Nephron progenitor cell (in vitro differentiated cells): ENCODE data around the gene KIAA1328.

Experiments used
- DNase-seq: peaks from one replicate; pipeline ENCODE4 v3.0.0; 2021
- H3K27ac Mint-ChIP-seq: 2 replicates; pipeline ENCODE4 v1.8.0; 2021; ENCODE audit warnings: mild to moderate bottlenecking, moderate library complexity, mixed read lengths
- H3K27me3 Mint-ChIP-seq: 2 replicates; pipeline ENCODE4 v1.8.0; 2021; ENCODE audit warnings: mild to moderate bottlenecking, low read depth, mixed read lengths; ENCODE audit not compliant: poor library complexity
- H3K36me3 Mint-ChIP-seq: 2 replicates; pipeline ENCODE4 v1.8.0; 2021; ENCODE audit warnings: low read depth, mixed read lengths
- H3K4me1 Mint-ChIP-seq: 2 replicates; pipeline ENCODE4 v1.8.0; 2021; ENCODE audit warnings: mixed read lengths
- H3K4me3 Mint-ChIP-seq: 2 replicates; pipeline ENCODE4 v1.8.0; 2021; ENCODE audit warnings: mild to moderate bottlenecking, moderate library complexity, mixed read lengths
- H3K9me3 Mint-ChIP-seq: 2 replicates; pipeline ENCODE4 v1.8.0; 2021; ENCODE audit warnings: mild to moderate bottlenecking, moderate library complexity, mixed read lengths
- TF ChIP-seq, protein P1 (sequence below): fragments of 200-600 bp; sonication (generic); IDR thresholded peaks from 2 replicates; pipeline ENCODE4 v1.5.0; 2021; ENCODE audit warnings: antibody characterized with exemption

KIAA1328 gene

DNA sequence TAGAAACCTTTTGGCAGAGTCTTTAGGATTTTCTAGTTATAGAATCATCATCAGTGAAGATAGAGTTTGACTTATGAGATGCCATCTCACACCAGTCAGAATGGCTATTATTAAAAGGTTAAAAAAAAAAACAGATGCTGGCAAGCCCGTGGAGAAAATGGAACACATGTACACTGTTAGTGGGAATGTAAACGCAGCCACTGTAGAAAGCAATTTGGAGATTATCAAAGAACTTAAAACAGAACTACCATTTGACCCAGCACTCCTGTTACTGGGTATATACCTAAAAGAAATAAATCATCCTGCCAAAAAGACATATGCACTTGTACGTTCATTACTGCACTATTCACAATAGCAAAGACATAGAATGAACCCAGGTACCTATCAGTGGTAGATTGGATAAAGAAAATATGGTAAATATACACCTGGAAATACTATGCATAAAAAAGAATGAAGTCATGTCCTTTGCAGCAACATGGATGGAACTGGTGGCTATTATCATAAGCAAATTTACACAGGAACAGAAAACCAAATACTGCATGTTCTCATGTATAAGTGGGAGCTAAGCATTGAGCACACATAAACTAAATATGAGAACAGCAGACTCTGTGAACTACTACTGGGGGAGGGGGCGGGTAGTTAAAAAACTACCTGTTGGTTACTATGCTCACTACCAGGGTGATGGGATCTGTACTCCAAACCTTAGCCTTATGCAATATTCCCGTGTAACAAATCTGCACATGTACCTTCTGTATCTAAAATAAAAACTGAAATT is 279.0 kb downstream of the KIAA1328 start:
- H3K27ac Mint-ChIP-seq: no peak overlapping the region
- TF ChIP-seq, protein P1, sequence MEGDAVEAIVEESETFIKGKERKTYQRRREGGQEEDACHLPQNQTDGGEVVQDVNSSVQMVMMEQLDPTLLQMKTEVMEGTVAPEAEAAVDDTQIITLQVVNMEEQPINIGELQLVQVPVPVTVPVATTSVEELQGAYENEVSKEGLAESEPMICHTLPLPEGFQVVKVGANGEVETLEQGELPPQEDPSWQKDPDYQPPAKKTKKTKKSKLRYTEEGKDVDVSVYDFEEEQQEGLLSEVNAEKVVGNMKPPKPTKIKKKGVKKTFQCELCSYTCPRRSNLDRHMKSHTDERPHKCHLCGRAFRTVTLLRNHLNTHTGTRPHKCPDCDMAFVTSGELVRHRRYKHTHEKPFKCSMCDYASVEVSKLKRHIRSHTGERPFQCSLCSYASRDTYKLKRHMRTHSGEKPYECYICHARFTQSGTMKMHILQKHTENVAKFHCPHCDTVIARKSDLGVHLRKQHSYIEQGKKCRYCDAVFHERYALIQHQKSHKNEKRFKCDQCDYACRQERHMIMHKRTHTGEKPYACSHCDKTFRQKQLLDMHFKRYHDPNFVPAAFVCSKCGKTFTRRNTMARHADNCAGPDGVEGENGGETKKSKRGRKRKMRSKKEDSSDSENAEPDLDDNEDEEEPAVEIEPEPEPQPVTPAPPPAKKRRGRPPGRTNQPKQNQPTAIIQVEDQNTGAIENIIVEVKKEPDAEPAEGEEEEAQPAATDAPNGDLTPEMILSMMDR: no peak
- no peaks in the 10 kb centered on the region for H3K27me3 Mint-ChIP-seq
- DNase-seq: no peak
- H3K9me3 Mint-ChIP-seq: peaks cover 23% of the 10 kb centered on the region
- H3K36me3 Mint-ChIP-seq: peaks cover 16% of the 10 kb centered on the region
- H3K4me3 Mint-ChIP-seq: no peak overlapping the region
- H3K4me1 Mint-ChIP-seq: no peaks in the 10 kb centered on the region

DNA sequence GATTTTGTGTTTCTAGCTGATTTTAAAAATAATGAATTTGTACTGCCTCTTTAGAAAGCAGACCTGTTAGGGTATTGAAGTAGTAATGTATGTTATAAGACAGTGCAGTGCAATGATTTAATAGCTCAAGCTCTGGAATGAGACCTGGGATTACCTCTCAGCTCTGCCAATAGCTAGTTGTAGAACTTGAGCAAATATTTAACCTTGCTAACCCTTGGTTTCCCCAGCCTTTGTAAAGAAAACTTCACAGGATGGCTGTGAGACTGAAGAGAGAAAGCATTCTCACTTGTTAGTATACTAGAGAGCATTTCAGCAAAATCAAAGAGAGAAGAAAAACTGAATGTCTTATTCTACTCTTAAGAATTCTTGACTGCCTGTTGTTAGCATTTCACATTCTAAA is 293.9 kb downstream of the KIAA1328 start:
- H3K36me3 Mint-ChIP-seq: no peaks in the 10 kb centered on the region
- peaks cover 5% of the 10 kb centered on the region for H3K9me3 Mint-ChIP-seq
- H3K4me3 Mint-ChIP-seq: no peak overlapping the region
- no peak overlapping the region for H3K27ac Mint-ChIP-seq
- H3K27me3 Mint-ChIP-seq: no peaks in the 10 kb centered on the region
- H3K4me1 Mint-ChIP-seq: no peaks in the 10 kb centered on the region
- TF ChIP-seq, protein P1: no peak
- no peak for DNase-seq

DNA sequence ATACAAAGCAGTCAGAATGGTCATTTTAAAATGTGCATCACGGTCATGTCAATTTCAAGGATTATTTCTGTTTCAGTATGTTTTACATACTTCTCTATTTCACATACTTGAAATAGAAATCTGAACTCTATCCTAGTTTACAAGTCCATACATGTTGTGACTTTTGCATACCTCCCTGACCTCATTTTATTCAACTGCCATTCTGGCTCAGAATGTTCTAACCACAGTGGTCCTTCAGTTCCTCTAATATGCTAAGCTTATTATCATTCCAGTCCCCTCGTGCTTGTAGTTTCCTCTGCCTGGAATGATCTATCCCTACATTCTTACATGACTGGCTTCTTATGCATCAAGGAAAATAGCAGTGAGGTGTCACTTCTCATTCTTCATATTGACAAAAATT is 295.6 kb downstream of the KIAA1328 start:
- TF ChIP-seq, protein P1: no peak
- H3K9me3 Mint-ChIP-seq: no peaks in the 10 kb centered on the region
- H3K4me1 Mint-ChIP-seq: no peaks in the 10 kb centered on the region
- no peak for DNase-seq
- no peaks in the 10 kb centered on the region for H3K27me3 Mint-ChIP-seq
- no peaks in the 10 kb centered on the region for H3K36me3 Mint-ChIP-seq
- H3K27ac Mint-ChIP-seq: no peak overlapping the region
- no peak overlapping the region for H3K4me3 Mint-ChIP-seq

GRCh38 chr18:37135177-37135576 is 306.2 kb downstream of the KIAA1328 start:
- no peak for DNase-seq
- no peaks in the 10 kb centered on the region for H3K27me3 Mint-ChIP-seq
- TF ChIP-seq, protein P1: no peak
- H3K27ac Mint-ChIP-seq: no peak overlapping the region
- peaks cover 28% of the 10 kb centered on the region for H3K9me3 Mint-ChIP-seq
- H3K4me1 Mint-ChIP-seq: no peaks in the 10 kb centered on the region
- peaks cover 6% of the 10 kb centered on the region for H3K36me3 Mint-ChIP-seq
- no peak overlapping the region for H3K4me3 Mint-ChIP-seq

- DNase-seq: no peak
- Mint-ChIP-seq H3K4me3 (no peak overlapping the region), H3K27me3 (no peaks in the 10 kb centered on the region), H3K4me1 (no peaks in the 10 kb centered on the region), H3K36me3 (peaks cover 6% of the 10 kb centered on the region), H3K9me3 (peaks cover 19% of the 10 kb centered on the region), H3K27ac (no peak overlapping the region)
- TF ChIP-seq, protein P1: no peak
Measured at GRCh38 chr18:37138456-37138855, 309.5 kb downstream of the KIAA1328 start.

DNA sequence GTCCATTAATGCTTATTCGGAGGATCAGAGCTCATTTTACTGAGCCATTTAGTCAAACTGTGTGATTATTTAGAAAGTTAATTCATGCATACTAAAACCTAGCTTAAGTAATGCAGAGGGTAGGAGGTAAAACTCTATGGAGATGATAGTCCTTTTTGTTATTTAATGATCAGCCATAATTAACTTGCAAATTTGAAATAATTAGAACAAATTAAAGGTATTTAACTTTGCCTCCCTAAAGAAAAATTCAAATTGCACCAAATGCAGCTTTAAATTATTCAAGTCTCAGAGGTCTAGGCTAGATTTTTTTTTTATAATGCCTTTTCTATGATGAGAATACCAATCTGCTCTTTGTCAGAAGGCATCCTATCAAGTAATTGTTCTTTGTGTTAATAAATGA is 310.9 kb downstream of the KIAA1328 start:
- H3K27ac Mint-ChIP-seq: no peak overlapping the region
- no peak for DNase-seq

More for the DNA sequence above, 310.9 kb downstream of the KIAA1328 start:
- Mint-ChIP-seq H3K27me3 (no peaks in the 10 kb centered on the region), H3K4me1 (no peaks in the 10 kb centered on the region), H3K4me3 (no peak overlapping the region), H3K36me3 (peaks cover 6% of the 10 kb centered on the region), H3K9me3 (peaks cover 13% of the 10 kb centered on the region)
- TF ChIP-seq, protein P1: no peak
